HCT116 (cell line): Measurements from ENCODE around the gene NRROS. TPM values are rescaled to one million over a fixed set of nuclear protein-coding genes. Genes with fewer than 3 reads are reported as not detected.

Experiments
- ATAC-seq: fragments of 200-7000 bp; cut with Tn5 transposase; 2 replicates; pipeline ENCODE4 v1.9.1; 2020; ENCODE audit warnings: mild to moderate bottlenecking, moderate library complexity
- BruUV-seq: library from RNA; stranded (reverse); fragments of 400-500 nt; replicated peaks from 2 replicates; lab custom pipeline; 2021; lab: Mats Ljungman, UMichigan
- CTCF ChIA-PET: fragments of 300-600 bp; sonication (Branson Sonifier 250); formaldehyde crosslinking; loops from one replicate; lab custom pipeline; 2021; ENCODE audit warnings: antibody characterized with exemption; lab: Charles Lee
- POLR2A ChIA-PET: fragments of 300-600, 350-600 bp; sonication (Branson Sonifier 250); formaldehyde crosslinking; loops from one replicate; lab custom pipeline; 2021; ENCODE audit warnings: antibody characterized with exemption; lab: Charles Lee
- RAD21 ChIA-PET, 2 experiments: fragments of 300-600 bp; sonication (Branson Sonifier 250); formaldehyde crosslinking; loops; one replicate each; lab custom pipeline; 2023; ENCODE audit warnings: low total read pairs in 2 of 2; ENCODE audit not compliant: uncharacterized antibody in 2 of 2, unreplicated experiment in 2 of 2, low non-redundant PET in 1 of 2; lab: Charles Lee
- DNase-seq: peaks from one replicate; pipeline ENCODE4 v3.0.0-alpha.2; 2010; ENCODE audit warnings: low read depth, low spot score
- H2AFZ ChIP-seq: fragments of 200-600 bp; shearing (Covaris generic), sonication (generic); 2 replicates; pipeline ENCODE4 v1.6.1; 2017; ENCODE audit warnings: low read depth, mixed run types, mixed read lengths, antibody characterized with exemption, low read length; ENCODE audit not compliant: poor library complexity, severe bottlenecking
- H3K27ac ChIP-seq: 2 replicates; pipeline ENCODE4 v1.5.1; 2012; ENCODE audit warnings: low read depth, low read length
- H3K27me3 ChIP-seq: fragments of 200-600 bp; sonication (generic); 2 replicates; pipeline ENCODE4 v1.6.1; 2016; ENCODE audit warnings: mixed run types, low read length, mixed read lengths; ENCODE audit not compliant: insufficient read depth
- H3K36me3 ChIP-seq, 2 experiments: fragments of 200-500 bp in 1 of 2; fragments of 200-600 bp in 1 of 2; sonication (Bioruptor generic) in 1 of 2; sonication (generic) in 1 of 2; 2 replicates each; pipeline versions ENCODE4 v1.5.1 to v1.6.1; 2014 to 2016; ENCODE audit warnings: low read length in 2 of 2, inconsistent platforms in 1 of 2, mixed read lengths in 1 of 2, mixed run types in 1 of 2; ENCODE audit not compliant: insufficient read depth in 2 of 2, control insufficient read depth in 1 of 2
- H3K4me1 ChIP-seq, 2 experiments: fragments of 200-600 bp in 1 of 2; sonication (generic) in 1 of 2; 2 replicates each; pipeline versions ENCODE4 v1.5.1 to v1.6.1; 2012 to 2017; ENCODE audit warnings: low read length in 2 of 2, inconsistent platforms in 1 of 2, mild to moderate bottlenecking in 1 of 2, mixed read lengths in 1 of 2, mixed run types in 1 of 2, moderate library complexity in 1 of 2; ENCODE audit not compliant: insufficient read depth in 2 of 2, control insufficient read depth in 1 of 2
- H3K4me2 ChIP-seq: fragments of 200-600 bp; sonication (generic); 2 replicates; pipeline ENCODE4 v1.6.1; 2017; ENCODE audit warnings: mixed run types, low read length, mixed read lengths
- H3K4me3 ChIP-seq, 2 experiments: fragments of 200-600 bp in 1 of 2; sonication (generic) in 1 of 2; replicated peaks in 1 of 2; 2 replicates each; pipeline ENCODE4 v1.5.1; 2011 to 2016; ENCODE audit warnings: low read length in 2 of 2, control low read depth in 1 of 2, low read depth in 1 of 2, mild to moderate bottlenecking in 1 of 2, mixed read lengths in 1 of 2, mixed run types in 1 of 2
- H3K79me2 ChIP-seq: fragments of 200-600 bp; sonication (generic); 2 replicates; pipeline ENCODE4 v1.6.1; 2017; ENCODE audit warnings: mild to moderate bottlenecking, mixed run types, low read length, moderate library complexity, mixed read lengths; ENCODE audit not compliant: insufficient read depth
- H3K9ac ChIP-seq: fragments of 200-600 bp; sonication (generic); 2 replicates; pipeline ENCODE4 v1.6.1; 2016; ENCODE audit warnings: low read length, mixed read lengths
- H3K9me2 ChIP-seq: fragments of 200-600 bp; sonication (generic), shearing (Covaris generic); 2 replicates; pipeline ENCODE4 v1.6.1; 2017; ENCODE audit warnings: mixed run types, mild to moderate bottlenecking, moderate library complexity; ENCODE audit not compliant: insufficient read depth
- H3K9me3 ChIP-seq, 2 experiments: fragments of 200-500 bp in 1 of 2; fragments of 200-600 bp in 1 of 2; sonication (Bioruptor generic) in 1 of 2; sonication (generic) in 1 of 2; 2 replicates each; pipeline ENCODE4 v1.6.1; 2014 to 2017; ENCODE audit warnings: low read length in 2 of 2, mixed read lengths in 2 of 2, inconsistent platforms in 1 of 2, low read depth in 1 of 2, mild to moderate bottlenecking in 1 of 2, mixed run types in 1 of 2, moderate library complexity in 1 of 2; ENCODE audit not compliant: control insufficient read depth in 1 of 2, insufficient read depth in 1 of 2
- H4K20me1 ChIP-seq: fragments of 200-600 bp; sonication (generic), shearing (Covaris generic); 2 replicates; pipeline ENCODE4 v1.6.1; 2017; ENCODE audit warnings: mixed run types, mild to moderate bottlenecking, moderate library complexity; ENCODE audit not compliant: insufficient read depth
- CTCF ChIP-seq, 3 experiments: fragments of 200-600 bp in 1 of 3; sonication (generic) in 1 of 3; IDR thresholded peaks in 2 of 3; conservative IDR thresholded peaks in 1 of 3; 2 replicates each; pipeline ENCODE4 v1.5.1; 2012 to 2017; ENCODE audit warnings: low read depth in 2 of 3, low read length in 2 of 3, antibody characterized with exemption in 1 of 3, borderline replicate concordance in 1 of 3, control low read depth in 1 of 3, mild to moderate bottlenecking in 1 of 3, mixed read lengths in 1 of 3, mixed run types in 1 of 3, moderate library complexity in 1 of 3; ENCODE audit not compliant: insufficient read depth in 1 of 3
- EGR1 ChIP-seq: IDR thresholded peaks from 2 replicates; pipeline ENCODE4 v1.6.1; 2012; ENCODE audit warnings: low read depth
- ELF1 ChIP-seq: IDR thresholded peaks from 2 replicates; pipeline ENCODE4 v1.6.1; 2012; ENCODE audit warnings: low read depth, borderline replicate concordance
- JUND ChIP-seq: IDR thresholded peaks from 2 replicates; pipeline ENCODE4 v1.6.1; 2012
- RAD21 ChIP-seq: IDR thresholded peaks from 2 replicates; pipeline ENCODE4 v1.6.1; 2012; ENCODE audit warnings: low read depth, mild to moderate bottlenecking
- SIN3A ChIP-seq: IDR thresholded peaks from 2 replicates; pipeline ENCODE4 v1.6.1; 2012; ENCODE audit warnings: low read depth
- SP1 ChIP-seq: IDR thresholded peaks from 2 replicates; pipeline ENCODE4 v1.6.1; 2012; ENCODE audit warnings: low read depth
- SRF ChIP-seq: IDR thresholded peaks from 2 replicates; pipeline ENCODE4 v1.6.1; 2012; ENCODE audit warnings: low read depth
- TCF7L2 ChIP-seq: IDR thresholded peaks from 2 replicates; pipeline ENCODE4 v1.7.0; 2011; ENCODE audit warnings: borderline replicate concordance, inconsistent platforms; ENCODE audit not compliant: insufficient read depth, insufficient read length; ENCODE audit errors: extremely low read depth
- YY1 ChIP-seq: IDR thresholded peaks from 2 replicates; pipeline ENCODE4 v1.6.1; 2011; ENCODE audit warnings: low read length, low read depth, moderate library complexity, mild to moderate bottlenecking; ENCODE audit not compliant: insufficient replicate concordance; ENCODE audit errors: extremely low read depth
- ZFX ChIP-seq: fragments of 450-650 bp; IDR thresholded peaks from 2 replicates; pipeline ENCODE4 v1.6.1; 2017
- ZNF274 ChIP-seq: fragments of 200-500 bp; sonication (Bioruptor generic); IDR thresholded peaks from 2 replicates; pipeline ENCODE4 v1.6.1; 2014; ENCODE audit warnings: mild to moderate bottlenecking, low read depth, low read length, inconsistent platforms
- intact Hi-C: fragments of 100-400 bp; cut with micrococcal nuclease; formaldehyde crosslinking; loops from 2 replicates; pipeline ENCODE4 v1.10.0; 2022
- total RNA-seq: library from RNA; stranded (reverse); gene quantifications from one replicate; pipeline ENCODE4 v1.2.1, GENCODE V29; 2021; ENCODE audit not compliant: unreplicated experiment
- TF ChIP-seq, protein P1 (sequence below): IDR thresholded peaks from 2 replicates; pipeline ENCODE4 v1.6.1; 2012

Gene NRROS
- total RNA-seq, 1 experiment from 2014 or later: 0.12 TPM

DNA sequence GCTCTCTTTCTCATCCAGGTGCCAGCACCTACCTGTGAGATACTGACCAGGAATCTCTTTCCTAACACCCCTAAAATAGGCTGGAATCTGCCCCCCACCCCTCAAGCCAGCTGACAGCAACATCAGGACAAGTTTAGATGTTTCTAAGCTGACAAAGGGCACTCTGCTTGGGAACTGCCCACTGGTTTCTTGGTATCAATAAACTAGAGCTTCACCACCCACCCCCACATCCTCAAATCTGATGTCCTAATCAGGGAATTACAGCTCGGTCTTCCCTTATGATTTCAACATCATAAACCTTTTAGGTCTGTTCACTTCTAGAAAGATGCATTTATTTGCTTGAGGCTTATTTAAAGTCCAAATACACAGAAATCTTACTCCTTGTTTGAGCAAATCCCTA lies 37.9 kb downstream of the NRROS start:
- ChIA-PET RAD21 (no interaction called here), POLR2A (no interaction called here), CTCF (interaction anchor here (0.9 to 1.8 kb wide), 3 partner anchors 16 to 149 kb away, joined by 3 to 8 read pairs (median 3); no protein-coding TSS in a partner anchor)
- ATAC-seq (no peak), DNase-seq (no peak)
- H3K79me2 ChIP-seq: no peaks in the 10 kb centered on the region
- no peak overlapping the region for H2AFZ ChIP-seq
- BruUV-seq: no TSS peak
- H3K9me3 ChIP-seq: no peaks in the 10 kb centered on the region
- no peaks in the 10 kb centered on the region for H3K27me3 ChIP-seq
- H3K4me3 ChIP-seq: no peak overlapping the region
- intact Hi-C loops: no loop called here
- no peaks in the 10 kb centered on the region for H3K4me1 ChIP-seq
- no peak overlapping the region for H3K27ac ChIP-seq
- TF ChIP-seq, protein P1, sequence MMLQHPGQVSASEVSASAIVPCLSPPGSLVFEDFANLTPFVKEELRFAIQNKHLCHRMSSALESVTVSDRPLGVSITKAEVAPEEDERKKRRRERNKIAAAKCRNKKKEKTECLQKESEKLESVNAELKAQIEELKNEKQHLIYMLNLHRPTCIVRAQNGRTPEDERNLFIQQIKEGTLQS: no peak
- TF ChIP-seq ZNF274 (no peak), ZFX (no peak), RAD21 (no peak), SP1 (no peak), ELF1 (no peak), TCF7L2 (no peak), SIN3A (no peak), SRF (no peak), YY1 (no peak), EGR1 (no peak), JUND (no peak), CTCF (IDR thresholded peaks at IDR 0.05 in 2 of 3, conservative IDR thresholded peaks at IDR 0.05 in 1 of 3; ENCODE audit: borderline replicate concordance in 1 of 3, insufficient read depth in 1 of 3, low read depth in 2 of 3, low read length in 2 of 3) (no peak)
- no peaks in the 10 kb centered on the region for H3K9me2 ChIP-seq
- no peaks in the 10 kb centered on the region for H3K36me3 ChIP-seq
- H4K20me1 ChIP-seq: no peaks in the 10 kb centered on the region
- no peak overlapping the region for H3K4me2 ChIP-seq
- no peak overlapping the region for H3K9ac ChIP-seq
